ENCODE results near the gene PPIL1. TPM values are rescaled to one million over a fixed set of nuclear protein-coding genes. Genes with fewer than 3 reads are reported as not detected.

PPIL1 gene
- polyA plus RNA-seq, 3 donors, result 2.0 to 7.6 (median 5.9) TPM

- no peak for TF ChIP-seq CTCF (IDR thresholded peaks at IDR 0.05)
- no peaks in the 10 kb centered on the region for H3K79me2 ChIP-seq (ENCODE audit: insufficient read depth, low read length)
- Mint-ChIP-seq H3K4me3 (no peak overlapping the region), H3K27ac (peak overlapping the region in 2 of 7 donors; percentile 37 to 47), H3K4me1 (peaks cover 43% of the 10 kb centered on the region), H3K27me3 (ENCODE audit: low read depth in 3 of 3) (peaks cover 6 to 14% (median 13%) of the 10 kb centered on the region in 3 donors), H3K36me3 (peaks cover 7 to 9% of the 10 kb centered on the region in 2 donors), H3K9me3 (peaks cover 4 to 14% (median 13%) of the 10 kb centered on the region in 7 donors)
- H3K4me2 ChIP-seq (replicated peaks; ENCODE audit: extremely low read depth, low read length, poor library complexity, severe bottlenecking), result no peak overlapping the region
- no peak overlapping the region for H3K9ac ChIP-seq (ENCODE audit: insufficient read depth, low read length, poor library complexity, severe bottlenecking)
- H2AFZ ChIP-seq (ENCODE audit: insufficient read depth, low read depth, low read length, poor library complexity, severe bottlenecking), result peak overlapping the region; percentile 71
- no peaks in the 10 kb centered on the region for H3K27me3 ChIP-seq (ENCODE audit: control insufficient read depth in 2 of 2, insufficient read depth in 2 of 2, low read length in 2 of 2)
- H3K27ac ChIP-seq (ENCODE audit: low read depth in 1 of 2, low read length in 2 of 2), result no peak overlapping the region
- DNase-seq, result no peak
- WGBS (ENCODE audit: insufficient coverage), result 97% methylated on average over 4 of the region's 6 CpGs
- peaks cover 38 to 45% of the 10 kb centered on the region in 2 donors for H3K4me1 ChIP-seq (ENCODE audit: control insufficient read depth in 1 of 2, insufficient read depth in 2 of 2, low read length in 2 of 2)
- peaks cover 4 to 7% of the 10 kb centered on the region in 2 donors for H3K9me3 ChIP-seq (replicated peaks in 1 of 2; ENCODE audit: control insufficient read depth in 1 of 2, insufficient read depth in 1 of 2, low read length in 2 of 2)
- no peaks in the 10 kb centered on the region for H4K20me1 ChIP-seq (ENCODE audit: insufficient read depth, low read length)
- H3K36me3 ChIP-seq (replicated peaks in 1 of 2; ENCODE audit: control insufficient read depth in 1 of 2, insufficient read depth in 2 of 2, low read length in 2 of 2), result no peaks in the 10 kb centered on the region
- intact Hi-C loops (cut with micrococcal nuclease), result loop anchor here in 1 of 2 donors (5.0 kb wide), 1 partner anchor 81 kb away; no protein-coding TSS in a partner anchor
- H3K4me3 ChIP-seq (replicated peaks in 1 of 3; ENCODE audit: low read depth in 2 of 3, low read length in 3 of 3), result no peak overlapping the region
These were observed 26.6 kb downstream of the PPIL1 start for GRCh38 chr6:36847991-36848390.

- Histone ChIP-seq H3K36me3 (replicated peaks in 1 of 2; ENCODE audit: control insufficient read depth in 1 of 2, insufficient read depth in 2 of 2, low read length in 2 of 2) (no peaks in the 10 kb centered on the region), H3K9ac (ENCODE audit: insufficient read depth, low read length, poor library complexity, severe bottlenecking) (no peak overlapping the region), H4K20me1 (ENCODE audit: insufficient read depth, low read length) (no peaks in the 10 kb centered on the region), H3K4me2 (replicated peaks; ENCODE audit: extremely low read depth, low read length, poor library complexity, severe bottlenecking) (no peak overlapping the region), H3K27ac (ENCODE audit: low read depth in 1 of 2, low read length in 2 of 2) (no peak overlapping the region), H3K79me2 (ENCODE audit: insufficient read depth, low read length) (no peaks in the 10 kb centered on the region), H3K4me1 (ENCODE audit: control insufficient read depth in 1 of 2, insufficient read depth in 2 of 2, low read length in 2 of 2) (peaks cover 38 to 45% of the 10 kb centered on the region in 2 donors), H3K4me3 (replicated peaks in 1 of 3; ENCODE audit: low read depth in 2 of 3, low read length in 3 of 3) (no peak overlapping the region), H3K27me3 (ENCODE audit: control insufficient read depth in 2 of 2, insufficient read depth in 2 of 2, low read length in 2 of 2) (no peaks in the 10 kb centered on the region), H3K9me3 (replicated peaks in 1 of 2; ENCODE audit: control insufficient read depth in 1 of 2, insufficient read depth in 1 of 2, low read length in 2 of 2) (peaks cover 4 to 7% of the 10 kb centered on the region in 2 donors), H2AFZ (ENCODE audit: insufficient read depth, low read depth, low read length, poor library complexity, severe bottlenecking) (no peak overlapping the region)
- Mint-ChIP-seq H3K27me3 (ENCODE audit: low read depth in 3 of 3) (peaks cover 6 to 14% (median 13%) of the 10 kb centered on the region in 3 donors), H3K9me3 (peaks cover 4 to 14% (median 11%) of the 10 kb centered on the region in 7 donors), H3K27ac (no peak overlapping the region), H3K4me1 (peaks cover 44% of the 10 kb centered on the region), H3K36me3 (peaks cover 4 to 9% of the 10 kb centered on the region in 2 donors), H3K4me3 (no peak overlapping the region)
- WGBS (ENCODE audit: insufficient coverage), result 100% methylated on average over 1 of the region's 4 CpGs
- DNase-seq, result no peak
- no peak for TF ChIP-seq CTCF (IDR thresholded peaks at IDR 0.05)
- intact Hi-C loops (cut with micrococcal nuclease), result loop anchor here in 1 of 2 donors (5.0 kb wide), 1 partner anchor 80 kb away; no protein-coding TSS in a partner anchor
These were observed 27.5 kb downstream of the PPIL1 start for GRCh38 chr6:36847152-36847551.
